CD4-positive, alpha-beta T cell treated with Interleukin-12 subunit alpha and Interleukin-12 subunit beta, for 1 hour (primary cell): ENCODE data around the gene LALBA.
"Not testable (repeated sequence)": the region's sequence is repeated elsewhere in the genome, so short reads cannot be mapped to it uniquely, and the experiment has no call there.

Experiments
- DNase-seq: peaks from one replicate; pipeline ENCODE4 v3.0.0-alpha.2; 2020

The LALBA gene

DNA sequence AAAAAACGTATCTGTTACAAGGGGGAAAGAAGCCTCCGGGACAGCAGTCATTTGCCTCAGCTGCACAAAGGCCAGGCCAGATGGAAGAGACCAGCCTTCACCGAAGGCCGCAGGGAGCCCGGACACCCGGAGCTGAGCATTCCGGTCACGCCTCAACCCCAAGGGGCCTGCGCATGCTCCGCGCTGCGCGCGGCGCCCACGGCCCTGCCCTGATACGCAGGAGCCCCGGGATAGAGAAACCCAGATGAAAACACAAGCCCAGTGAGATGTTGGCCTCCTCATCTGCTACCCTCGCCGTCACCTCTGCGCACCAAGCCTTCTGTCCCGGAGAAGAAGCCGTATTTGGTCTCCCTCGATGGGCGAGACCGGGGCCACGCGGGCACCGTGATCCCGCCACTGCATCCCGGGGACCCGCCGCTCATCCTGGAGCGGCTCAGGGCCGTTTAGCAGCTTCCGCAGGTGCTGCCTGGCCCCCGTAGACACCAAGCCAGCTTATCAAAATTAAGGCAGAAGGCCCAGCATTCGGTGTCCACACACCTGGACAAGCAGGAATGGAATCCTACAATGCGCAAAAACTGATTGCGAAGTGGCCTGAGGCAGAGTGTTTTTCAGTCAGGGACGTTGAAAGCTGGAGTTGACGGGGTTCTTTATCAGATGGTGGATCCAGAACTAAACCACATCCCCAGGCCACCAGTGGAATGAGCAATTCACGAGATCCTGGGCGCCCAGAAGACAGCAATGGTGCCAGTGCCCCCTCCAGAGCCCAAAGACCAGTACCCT, 41.8 kb downstream of the LALBA start:
- DNase-seq: no peak

DNA sequence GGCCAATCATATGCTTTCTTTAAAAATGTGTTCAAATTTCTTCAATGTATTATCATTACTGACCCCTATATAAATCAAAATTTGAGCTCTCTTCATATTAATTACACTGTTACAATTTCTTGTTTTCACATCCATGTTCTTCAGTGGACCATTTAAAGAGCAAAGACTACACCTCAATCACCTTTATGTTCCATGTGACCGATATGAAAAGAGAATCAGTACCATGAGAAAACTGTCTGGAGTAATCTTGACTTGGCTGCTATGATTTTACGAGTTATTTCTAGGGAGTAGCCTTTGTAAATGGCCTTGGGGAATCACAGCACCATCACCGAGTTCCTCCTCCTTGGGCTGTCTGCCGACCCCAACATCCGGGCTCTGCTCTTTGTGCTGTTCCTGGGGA, 44.5 kb downstream of the LALBA start, which contains the start of gene OR8S1:
Gene OR8S1 (plus strand): TSS at position 301 of the 400 bp plus-strand sequence. CDS start 0 bp downstream, at position 301.
- no peak for DNase-seq

DNA sequence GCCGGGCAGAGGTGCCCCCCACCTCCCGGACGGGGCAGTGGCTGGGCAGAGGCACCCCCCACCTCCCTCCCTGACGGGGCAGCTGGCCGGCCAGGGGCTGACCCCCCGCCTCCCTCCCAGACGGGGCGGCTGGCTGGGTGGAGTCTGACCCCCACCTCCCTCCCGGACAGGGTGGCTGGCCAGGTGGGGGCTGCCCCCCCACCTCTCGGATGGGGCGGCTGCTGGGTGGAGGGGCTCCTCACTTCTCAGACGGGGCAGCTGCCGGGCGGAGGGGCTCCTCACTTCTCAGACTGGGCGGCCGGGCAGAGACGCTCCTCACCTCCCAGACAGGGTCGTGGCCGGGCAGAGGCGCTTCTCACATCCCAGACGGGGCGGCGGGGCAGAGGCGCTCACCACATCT, 49.5 kb downstream of the LALBA start:
- DNase-seq: not testable (repeated sequence)
